Calu3 (cell line): ENCODE results near the gene FAM20C. TPM values are rescaled to one million over a fixed set of nuclear protein-coding genes. Genes with fewer than 3 reads are reported as not detected.

Experiments used
- BruUV-seq: library from RNA; stranded (reverse); fragments of 400-500 nt; replicated peaks from 2 replicates; lab custom pipeline; 2021; lab: Mats Ljungman, UMichigan
- CTCF ChIA-PET: fragments of 300-600 bp; sonication (Branson Sonifier 250); formaldehyde crosslinking; loops from one replicate; lab custom pipeline; 2022; ENCODE audit warnings: antibody characterized with exemption; lab: Charles Lee
- DNase-seq: peaks from one replicate; pipeline ENCODE4 v3.0.0; 2022
- H3K27ac Mint-ChIP-seq: one replicate; pipeline ENCODE4 v1.8.0; 2022; ENCODE audit warnings: mixed read lengths; ENCODE audit not compliant: unreplicated experiment
- H3K27me3 Mint-ChIP-seq: one replicate; pipeline ENCODE4 v1.8.0; 2022; ENCODE audit warnings: mixed read lengths; ENCODE audit not compliant: unreplicated experiment
- H3K36me3 Mint-ChIP-seq: one replicate; pipeline ENCODE4 v1.8.0; 2022; ENCODE audit warnings: mild to moderate bottlenecking, moderate library complexity, mixed read lengths; ENCODE audit not compliant: insufficient read depth, unreplicated experiment
- H3K4me1 Mint-ChIP-seq: one replicate; pipeline ENCODE4 v1.8.0; 2022; ENCODE audit warnings: mild to moderate bottlenecking, low read depth, mixed read lengths; ENCODE audit not compliant: unreplicated experiment
- H3K4me3 Mint-ChIP-seq: one replicate; pipeline ENCODE4 v1.8.0; 2022; ENCODE audit warnings: mild to moderate bottlenecking, low read depth, moderate library complexity, mixed read lengths; ENCODE audit not compliant: unreplicated experiment
- H3K9me3 Mint-ChIP-seq: one replicate; pipeline ENCODE4 v1.8.0; 2022; ENCODE audit warnings: low read depth, mixed read lengths; ENCODE audit not compliant: unreplicated experiment
- CTCF ChIP-seq: fragments of 200-600 bp; IDR thresholded peaks from one replicate; pipeline ENCODE4 v1.8.0; 2022; ENCODE audit warnings: antibody characterized with exemption; ENCODE audit not compliant: unreplicated experiment
- intact Hi-C: fragments of 100-400 bp; cut with micrococcal nuclease; formaldehyde crosslinking; loops from one replicate; pipeline ENCODE4 v1.10.0; 2022; ENCODE audit not compliant: unreplicated experiment
- total RNA-seq: library from RNA; stranded (reverse); gene quantifications from 2 replicates; pipeline ENCODE4 v1.2.3, GENCODE V29; 2022

Gene FAM20C
- total RNA-seq, 1 experiment from 2014 or later: 9.1 TPM

- Mint-ChIP-seq H3K4me3 (no peak overlapping the region), H3K9me3 (peaks cover 15% of the 10 kb centered on the region), H3K27me3 (peaks cover 3% of the 10 kb centered on the region), H3K36me3 (peaks cover 16% of the 10 kb centered on the region), H3K27ac (no peak overlapping the region), H3K4me1 (no peaks in the 10 kb centered on the region)
- intact Hi-C loops: no loop called here
- CTCF ChIA-PET: no interaction called here
- no TSS peak for BruUV-seq
- no peak for TF ChIP-seq CTCF
- no peak for DNase-seq
Observed at GRCh38 chr7:254337-255037, 62.1 kb downstream of the FAM20C start.

- intact Hi-C loops: no loop called here
- CTCF ChIA-PET: no interaction called here
- Mint-ChIP-seq H3K4me3 (no peak overlapping the region), H3K27ac (no peak overlapping the region), H3K4me1 (no peaks in the 10 kb centered on the region), H3K9me3 (peaks cover 16% of the 10 kb centered on the region), H3K27me3 (no peaks in the 10 kb centered on the region), H3K36me3 (peaks cover 16% of the 10 kb centered on the region)
- BruUV-seq: no TSS peak
- TF ChIP-seq CTCF: no peak
- DNase-seq: no peak
Observed at GRCh38 chr7:255038-255435, 62.7 kb downstream of the FAM20C start.

- peaks cover 16% of the 10 kb centered on the region for H3K9me3 Mint-ChIP-seq
- TF ChIP-seq CTCF: no peak
- BruUV-seq: no TSS peak
- intact Hi-C loops: no loop called here
- peaks cover 16% of the 10 kb centered on the region for H3K36me3 Mint-ChIP-seq
- CTCF ChIA-PET: no interaction called here
- H3K4me3 Mint-ChIP-seq: no peak overlapping the region
- H3K27me3 Mint-ChIP-seq: no peaks in the 10 kb centered on the region
- H3K27ac Mint-ChIP-seq: no peak overlapping the region
- H3K4me1 Mint-ChIP-seq: no peaks in the 10 kb centered on the region
- DNase-seq: no peak
Observed at GRCh38 chr7:255721-256361, 63.5 kb downstream of the FAM20C start.

- CTCF ChIA-PET: no interaction called here
- peaks cover 19% of the 10 kb centered on the region for H3K9me3 Mint-ChIP-seq
- no peak for DNase-seq
- no peak for TF ChIP-seq CTCF
- no TSS peak for BruUV-seq
- no peaks in the 10 kb centered on the region for H3K27me3 Mint-ChIP-seq
- H3K27ac Mint-ChIP-seq: no peak overlapping the region
- H3K4me3 Mint-ChIP-seq: no peak overlapping the region
- no peaks in the 10 kb centered on the region for H3K4me1 Mint-ChIP-seq
- peaks cover 16% of the 10 kb centered on the region for H3K36me3 Mint-ChIP-seq
- intact Hi-C loops: no loop called here
Observed at GRCh38 chr7:256461-256940, 64.1 kb downstream of the FAM20C start.
